Tibial nerve (tissue), 4 donors: ENCODE measurements around the gene ARPP21. TPM values are rescaled to one million over a fixed set of nuclear protein-coding genes. Genes with fewer than 3 reads are reported as not detected.

ENCODE experiments used
- DNase-seq, 2 donors: peaks; one replicate each; pipeline ENCODE4 v3.0.0-alpha.2; 2019; ENCODE audit warnings: low spot score in 2 of 2
- H3K27ac ChIP-seq, 4 donors: fragments of 200-600 bp; sonication (generic) in 3 of 4; one replicate each; pipeline ENCODE4 v1.5.1; 2017 to 2019; ENCODE audit warnings: mild to moderate bottlenecking in 1 of 4
- H3K27me3 ChIP-seq, 2 donors: fragments of 200-600 bp; sonication (generic) in 1 of 2; one replicate each; pipeline versions ENCODE4 v1.5.1 to v1.6.0; 2017 to 2019
- H3K36me3 ChIP-seq, 3 donors: fragments of 200-600 bp; sonication (generic); one replicate each; pipeline ENCODE4 v1.5.1; 2018 to 2019
- H3K4me1 ChIP-seq, 4 donors: fragments of 200-600 bp; sonication (generic) in 3 of 4; one replicate each; pipeline ENCODE4 v1.5.1; 2017 to 2019
- H3K4me3 ChIP-seq, 4 donors: fragments of 200-600 bp; sonication (generic) in 3 of 4; one replicate each; pipeline ENCODE4 v1.5.1; 2017 to 2019; ENCODE audit warnings: mild to moderate bottlenecking in 1 of 4, moderate library complexity in 1 of 4
- H3K9me3 ChIP-seq, 4 donors: fragments of 200-600 bp; sonication (generic) in 3 of 4; one replicate each; pipeline ENCODE4 v1.5.1; 2017 to 2019
- EP300 ChIP-seq, 2 donors: sonication (generic); formaldehyde crosslinking; IDR thresholded peaks; one replicate each; pipeline ENCODE4 v1.6.1; 2017; ENCODE audit warnings: antibody characterized with exemption in 2 of 2, mild to moderate bottlenecking in 1 of 2
- POLR2A ChIP-seq, 2 donors: fragments of 450-650 bp; IDR thresholded peaks; one replicate each; pipeline ENCODE4 v1.6.1; 2017; ENCODE audit warnings: antibody characterized with exemption in 2 of 2, mild to moderate bottlenecking in 2 of 2, moderate library complexity in 2 of 2
- WGBS, 2 donors: methylation state at CpG; one replicate each; pipeline ENCODE4 v1.1.5; 2018; 5-methylcytosine and 5-hydroxymethylcytosine counted together
- total RNA-seq, 4 donors: library from RNA; depleted of rRNA; stranded (reverse); fragments of >200 nt; gene quantifications; one replicate each; pipeline ENCODE4 v1.1.0, GENCODE V29; 2016
- TF ChIP-seq, protein P1 (sequence below), 5 experiments: fragments of 200-600 bp in 3 of 5; fragments of 450-650 bp in 2 of 5; sonication (generic) in 3 of 5; IDR thresholded peaks; one replicate each; pipeline ENCODE4 v1.5.1; 2016 to 2019; ENCODE audit warnings: antibody characterized with exemption in 5 of 5, mild to moderate bottlenecking in 3 of 5, moderate library complexity in 2 of 5

ARPP21 gene
- total RNA-seq, 4 donors from 2014 or later: not detected

DNA sequence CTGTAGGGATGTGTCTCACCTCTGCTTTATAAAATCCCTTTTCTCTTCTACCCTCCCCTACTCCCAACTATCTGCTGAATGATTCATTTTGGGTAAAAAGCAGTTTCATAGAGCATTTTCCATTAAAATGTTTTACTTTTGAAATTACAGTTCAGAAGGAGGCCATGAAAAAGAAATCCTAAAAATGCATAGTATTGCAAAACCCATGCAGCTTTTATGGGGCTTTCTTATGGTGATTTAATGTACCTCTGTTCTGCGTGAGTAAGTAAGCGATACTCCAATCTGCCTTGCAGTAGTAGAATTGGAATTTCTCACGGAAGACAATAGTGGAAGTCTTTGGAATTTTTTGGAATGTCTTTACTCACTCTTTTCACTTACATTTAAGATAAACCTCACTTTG lies 111.9 kb downstream of the ARPP21 start:
- DNase-seq: no peak
- Histone ChIP-seq H3K27me3 (no peaks in the 10 kb centered on the region), H3K4me3 (no peak overlapping the region), H3K36me3 (no peaks in the 10 kb centered on the region), H3K4me1 (no peaks in the 10 kb centered on the region), H3K9me3 (no peaks in the 10 kb centered on the region), H3K27ac (no peak overlapping the region)
- TF ChIP-seq EP300 (IDR thresholded peaks at IDR 0.05) (no peak), POLR2A (IDR thresholded peaks at IDR 0.05) (no peak)
- TF ChIP-seq, protein P1, sequence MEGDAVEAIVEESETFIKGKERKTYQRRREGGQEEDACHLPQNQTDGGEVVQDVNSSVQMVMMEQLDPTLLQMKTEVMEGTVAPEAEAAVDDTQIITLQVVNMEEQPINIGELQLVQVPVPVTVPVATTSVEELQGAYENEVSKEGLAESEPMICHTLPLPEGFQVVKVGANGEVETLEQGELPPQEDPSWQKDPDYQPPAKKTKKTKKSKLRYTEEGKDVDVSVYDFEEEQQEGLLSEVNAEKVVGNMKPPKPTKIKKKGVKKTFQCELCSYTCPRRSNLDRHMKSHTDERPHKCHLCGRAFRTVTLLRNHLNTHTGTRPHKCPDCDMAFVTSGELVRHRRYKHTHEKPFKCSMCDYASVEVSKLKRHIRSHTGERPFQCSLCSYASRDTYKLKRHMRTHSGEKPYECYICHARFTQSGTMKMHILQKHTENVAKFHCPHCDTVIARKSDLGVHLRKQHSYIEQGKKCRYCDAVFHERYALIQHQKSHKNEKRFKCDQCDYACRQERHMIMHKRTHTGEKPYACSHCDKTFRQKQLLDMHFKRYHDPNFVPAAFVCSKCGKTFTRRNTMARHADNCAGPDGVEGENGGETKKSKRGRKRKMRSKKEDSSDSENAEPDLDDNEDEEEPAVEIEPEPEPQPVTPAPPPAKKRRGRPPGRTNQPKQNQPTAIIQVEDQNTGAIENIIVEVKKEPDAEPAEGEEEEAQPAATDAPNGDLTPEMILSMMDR (IDR thresholded peaks at IDR 0.05): no peak
- WGBS, 2 donors: 85 to 89% methylated on average over 3 of the region's 3 CpGs

DNA sequence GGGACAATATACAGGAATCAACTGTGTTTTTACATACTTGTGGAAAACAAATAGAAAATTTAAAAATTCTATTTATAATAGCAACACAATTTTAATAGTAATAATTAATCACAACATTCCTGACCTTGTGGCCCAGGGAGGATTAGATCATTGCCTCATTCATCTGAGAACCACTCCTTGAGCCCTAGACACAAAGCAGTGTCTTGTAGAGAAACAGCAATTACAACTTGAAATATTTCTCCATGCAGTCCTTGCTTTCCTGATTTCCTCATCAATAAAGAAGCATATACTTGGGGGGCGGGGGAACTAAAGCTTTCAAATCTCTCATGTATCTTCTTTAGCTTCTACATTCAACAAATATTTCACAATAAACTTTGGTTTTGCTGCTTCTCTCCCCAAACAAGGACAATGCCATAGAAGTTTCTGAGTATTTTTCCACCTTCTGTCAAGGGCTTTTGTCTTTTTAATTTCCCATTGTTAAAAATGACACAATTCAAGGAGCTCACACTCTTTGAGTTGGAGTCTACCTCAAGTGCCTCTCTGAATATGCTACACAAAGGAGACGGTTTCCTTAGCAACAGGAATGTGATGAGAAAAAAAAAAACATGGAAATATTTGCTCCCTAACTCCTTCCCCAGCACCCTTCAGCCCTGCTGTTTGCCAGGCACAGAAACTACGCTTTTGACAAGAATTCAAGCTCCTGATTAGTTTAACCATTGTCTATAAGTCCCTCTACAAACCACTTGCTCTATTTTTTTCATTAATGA lies 118.8 kb downstream of the ARPP21 start:
- 33 to 50% methylated on average over 3 of the region's 3 CpGs for WGBS, 2 donors
- Histone ChIP-seq H3K4me3 (no peak overlapping the region), H3K9me3 (no peaks in the 10 kb centered on the region), H3K27me3 (no peaks in the 10 kb centered on the region), H3K4me1 (no peaks in the 10 kb centered on the region), H3K36me3 (no peaks in the 10 kb centered on the region), H3K27ac (no peak overlapping the region)
- TF ChIP-seq EP300 (IDR thresholded peaks at IDR 0.05): no peak
- TF ChIP-seq, protein P1 (IDR thresholded peaks at IDR 0.05): no peak
- no peak for TF ChIP-seq POLR2A (IDR thresholded peaks at IDR 0.05)
- no peak for DNase-seq

DNA sequence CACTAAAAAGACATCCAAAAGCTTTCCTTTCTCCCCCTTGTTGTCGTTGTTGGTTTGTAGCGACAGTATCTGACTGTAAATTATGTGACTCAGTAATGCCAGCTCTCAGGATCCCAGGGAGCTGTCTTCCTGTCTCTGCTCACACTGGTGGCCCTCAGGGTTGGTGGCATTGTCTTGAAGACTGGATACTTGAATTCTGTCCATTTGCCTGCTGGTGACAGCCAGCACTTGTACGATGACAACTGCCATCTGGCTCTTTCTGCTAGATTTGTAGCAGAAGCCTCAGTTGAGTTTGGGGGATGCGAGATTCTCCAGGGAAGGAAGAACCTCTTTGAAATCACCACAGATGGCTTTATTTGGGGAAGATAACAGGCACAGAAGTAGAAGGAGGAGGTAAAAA lies 120.8 kb downstream of the ARPP21 start:
- H3K27me3 ChIP-seq: no peaks in the 10 kb centered on the region
- 60 to 62% methylated on average over 4 of the region's 4 CpGs for WGBS, 2 donors

DNA sequence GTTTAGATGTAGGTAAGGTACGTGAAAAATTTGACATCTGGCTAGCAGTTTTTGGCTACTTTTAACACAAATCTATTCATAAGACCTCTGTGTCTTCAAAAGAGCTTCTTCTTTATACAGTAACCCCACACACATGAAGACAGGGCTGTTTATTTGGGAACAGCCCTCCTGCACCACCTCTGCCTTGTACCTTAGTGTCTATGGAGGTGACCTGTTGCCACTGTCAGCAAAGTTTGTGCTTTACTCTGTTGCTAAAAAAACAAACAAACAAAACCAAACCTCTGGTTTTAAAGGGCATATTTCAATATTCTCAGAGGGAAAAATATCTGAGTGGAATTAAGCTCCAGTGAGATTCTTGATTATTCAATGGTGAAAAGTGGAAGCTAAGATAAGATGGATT lies 122.0 kb downstream of the ARPP21 start:
- TF ChIP-seq, protein P1 (IDR thresholded peaks at IDR 0.05): no peak
- TF ChIP-seq EP300 (IDR thresholded peaks at IDR 0.05): no peak
- no peak for TF ChIP-seq POLR2A (IDR thresholded peaks at IDR 0.05)
- H3K36me3 ChIP-seq: no peaks in the 10 kb centered on the region
- H3K4me3 ChIP-seq: no peak overlapping the region
- WGBS, 2 donors: 56 to 79% methylated on average over 1 of the region's 1 CpG
- no peak for DNase-seq
- H3K27ac ChIP-seq: no peak overlapping the region
- no peaks in the 10 kb centered on the region for H3K9me3 ChIP-seq
- no peaks in the 10 kb centered on the region for H3K27me3 ChIP-seq
- H3K4me1 ChIP-seq: no peaks in the 10 kb centered on the region

More for the DNA sequence above, 120.8 kb downstream of the ARPP21 start:
- no peaks in the 10 kb centered on the region for H3K9me3 ChIP-seq
- no peak overlapping the region for H3K27ac ChIP-seq
- DNase-seq: no peak
- TF ChIP-seq, protein P1 (IDR thresholded peaks at IDR 0.05): no peak
- no peak for TF ChIP-seq EP300 (IDR thresholded peaks at IDR 0.05)
- no peak for TF ChIP-seq POLR2A (IDR thresholded peaks at IDR 0.05)
- no peaks in the 10 kb centered on the region for H3K36me3 ChIP-seq
- no peak overlapping the region for H3K4me3 ChIP-seq
- no peaks in the 10 kb centered on the region for H3K4me1 ChIP-seq

DNA sequence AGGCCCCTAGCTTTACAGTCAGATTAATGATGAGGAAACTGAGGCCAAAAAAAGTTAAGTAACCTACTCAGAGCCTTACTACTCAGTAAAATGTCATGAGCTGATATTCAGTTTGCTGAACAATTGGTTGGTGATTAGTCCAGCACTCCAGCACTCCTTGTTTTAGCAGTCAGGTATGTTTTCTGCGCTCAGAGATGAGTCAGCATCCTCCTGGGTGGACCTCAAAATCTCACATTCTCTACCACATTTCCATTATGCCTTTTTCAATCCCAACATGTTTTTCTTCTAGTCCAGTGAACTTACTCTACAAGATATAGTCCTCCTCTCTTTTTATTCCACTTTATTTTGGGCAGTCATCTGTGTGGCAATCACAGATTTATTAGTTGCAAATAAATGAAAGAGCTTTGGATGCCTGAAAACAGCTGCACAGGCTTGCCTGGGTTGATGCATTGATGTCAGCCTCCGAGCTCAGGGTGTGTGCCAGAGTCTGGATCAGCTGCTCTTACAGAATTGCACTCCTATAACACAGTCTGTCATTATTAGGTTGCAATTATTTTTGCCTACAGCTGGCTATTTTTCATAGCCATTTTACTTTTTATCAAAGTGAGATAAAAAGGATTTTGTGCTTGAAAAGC lies 133.2 kb downstream of the ARPP21 start:
- H3K4me1 ChIP-seq: no peaks in the 10 kb centered on the region
- no peaks in the 10 kb centered on the region for H3K36me3 ChIP-seq
- DNase-seq: no peak
- no peak overlapping the region for H3K4me3 ChIP-seq
- H3K27me3 ChIP-seq: no peaks in the 10 kb centered on the region
- TF ChIP-seq POLR2A (IDR thresholded peaks at IDR 0.05) (no peak), EP300 (IDR thresholded peaks at IDR 0.05) (no peak)
- TF ChIP-seq, protein P1 (IDR thresholded peaks at IDR 0.05): no peak
- 72 to 73% methylated on average over 2 of the region's 2 CpGs for WGBS, 2 donors
- no peaks in the 10 kb centered on the region for H3K9me3 ChIP-seq
- no peak overlapping the region for H3K27ac ChIP-seq
